ENCODE results near the gene NRM. TPM values are rescaled to one million over a fixed set of nuclear protein-coding genes. Genes with fewer than 3 reads are reported as not detected.

Gene NRM
- total and polyA plus RNA-seq, 2 experiments from 2014 or later: 13.8 to 33.8 TPM

- TF ChIP-seq ZNF462 (CRISPR knock-in tag; IDR thresholded peaks at IDR 0.05): no peak
- TF ChIP-seq REST (IDR thresholded peaks at IDR 0.05; ENCODE audit: unreplicated experiment): no peak
- TF ChIP-seq ZNF331 (CRISPR knock-in tag; IDR thresholded peaks at IDR 0.05; ENCODE audit: low read depth): no peak
Observed at GRCh38 chr6:30689985-30690384, 799 bp downstream of the NRM start (continued).

- H3K27ac ChIP-seq (ENCODE audit: low read depth): no peak overlapping the region
- H3K9me2 ChIP-seq (ENCODE audit: insufficient read depth): no peaks in the 10 kb centered on the region
- H3K36me3 ChIP-seq (ENCODE audit: insufficient read depth): no peaks in the 10 kb centered on the region
- H3K36me3 Mint-ChIP-seq (ENCODE audit: low read depth): peaks cover 18% of the 10 kb centered on the region
- peak overlapping the region; percentile 94; the same call in 1 of the 2 replicates for H3K4me3 ChIP-seq
- no peak overlapping the region for H2AFZ ChIP-seq
- H3K79me2 ChIP-seq (replicated peaks; ENCODE audit: insufficient read depth): peaks cover 8% of the 10 kb centered on the region; the same call in 1 of the 2 replicates
- peaks cover 35% of the 10 kb centered on the region for H3K27me3 Mint-ChIP-seq (ENCODE audit: insufficient read depth, low read depth, poor library complexity)
- H3K27ac Mint-ChIP-seq: no peak overlapping the region
- 0 out of 2 replicates have a peak, but pooled peaks cover 5% of the 10 kb centered on the region for H3K27me3 ChIP-seq (ENCODE audit: insufficient read depth)
- ATAC-seq (no peak), DNase-seq (ENCODE audit: low spot score) (no peak)
- H3K4me1 ChIP-seq (ENCODE audit: insufficient read depth): peaks cover 31% of the 10 kb centered on the region
- no peaks in the 10 kb centered on the region for H4K20me1 ChIP-seq (replicated peaks; ENCODE audit: insufficient read depth)
- TF ChIP-seq POLR2AphosphoS5 (IDR thresholded peaks at IDR 0.05; ENCODE audit: low read depth): no peak
- TF ChIP-seq NANOG (IDR thresholded peaks at IDR 0.05; ENCODE audit: borderline replicate concordance): no peak
- TF ChIP-seq ZNF114 (CRISPR knock-in tag; IDR thresholded peaks at IDR 0.05): no peak
- TF ChIP-seq JUNB (IDR thresholded peaks at IDR 0.05; ENCODE audit: unreplicated experiment): no peak
- no peak for TF ChIP-seq CTCF (conservative IDR thresholded peaks at IDR 0.05; ENCODE audit: low read depth in 2 of 2)
- TF ChIP-seq EZH2phosphoT487 (IDR thresholded peaks at IDR 0.05; ENCODE audit: unreplicated experiment): no peak
- H3K4me1 Mint-ChIP-seq: peaks cover 52% of the 10 kb centered on the region
- H3F3A ChIP-seq (replicated peaks; ENCODE audit: low read depth): peaks cover 12% of the 10 kb centered on the region
- no peaks in the 10 kb centered on the region; the same call in 2 of the 3 replicates for H3K9me3 Mint-ChIP-seq
- H3K4me3 Mint-ChIP-seq: peak overlapping the region; percentile 88
- H3K4me2 ChIP-seq: peak overlapping the region; percentile 81
Observed at GRCh38 chr6:30689022-30689865, 1.5 kb downstream of the NRM start.
